Activated naive CD8-positive, alpha-beta T cell treated with anti-CD3 and anti-CD28 coated beads for 36 hours (primary cell): Measurements from ENCODE around the gene TPP2. TPM values are rescaled to one million over a fixed set of nuclear protein-coding genes. Genes with fewer than 3 reads are reported as not detected.

Experiments used
- DNase-seq: peaks from one replicate; pipeline ENCODE4 v3.0.0; 2021
- H3K27ac Mint-ChIP-seq: one replicate; pipeline ENCODE4 v1.8.0; 2022; ENCODE audit warnings: mild to moderate bottlenecking, moderate library complexity, mixed read lengths
- H3K27me3 Mint-ChIP-seq: one replicate; pipeline ENCODE4 v1.8.0; 2022; ENCODE audit warnings: mild to moderate bottlenecking, mixed read lengths
- H3K36me3 Mint-ChIP-seq: one replicate; pipeline ENCODE4 v1.8.0; 2021; ENCODE audit warnings: mild to moderate bottlenecking, mixed read lengths
- H3K4me1 Mint-ChIP-seq: one replicate; pipeline ENCODE4 v1.8.0; 2021; ENCODE audit warnings: mixed read lengths
- H3K4me3 Mint-ChIP-seq: one replicate; pipeline ENCODE4 v1.8.0; 2022; ENCODE audit warnings: mild to moderate bottlenecking, moderate library complexity, mixed read lengths
- H3K9me3 Mint-ChIP-seq: one replicate; pipeline ENCODE4 v1.8.0; 2022; ENCODE audit warnings: mixed read lengths
- total RNA-seq, 2 experiments: library from RNA; stranded (reverse); gene quantifications; one replicate each; pipeline ENCODE4 v1.2.3, GENCODE V29; 2021

The TPP2 gene
- total RNA-seq, 2 experiments from 2014 or later = 78.4 to 84.0 TPM

DNA sequence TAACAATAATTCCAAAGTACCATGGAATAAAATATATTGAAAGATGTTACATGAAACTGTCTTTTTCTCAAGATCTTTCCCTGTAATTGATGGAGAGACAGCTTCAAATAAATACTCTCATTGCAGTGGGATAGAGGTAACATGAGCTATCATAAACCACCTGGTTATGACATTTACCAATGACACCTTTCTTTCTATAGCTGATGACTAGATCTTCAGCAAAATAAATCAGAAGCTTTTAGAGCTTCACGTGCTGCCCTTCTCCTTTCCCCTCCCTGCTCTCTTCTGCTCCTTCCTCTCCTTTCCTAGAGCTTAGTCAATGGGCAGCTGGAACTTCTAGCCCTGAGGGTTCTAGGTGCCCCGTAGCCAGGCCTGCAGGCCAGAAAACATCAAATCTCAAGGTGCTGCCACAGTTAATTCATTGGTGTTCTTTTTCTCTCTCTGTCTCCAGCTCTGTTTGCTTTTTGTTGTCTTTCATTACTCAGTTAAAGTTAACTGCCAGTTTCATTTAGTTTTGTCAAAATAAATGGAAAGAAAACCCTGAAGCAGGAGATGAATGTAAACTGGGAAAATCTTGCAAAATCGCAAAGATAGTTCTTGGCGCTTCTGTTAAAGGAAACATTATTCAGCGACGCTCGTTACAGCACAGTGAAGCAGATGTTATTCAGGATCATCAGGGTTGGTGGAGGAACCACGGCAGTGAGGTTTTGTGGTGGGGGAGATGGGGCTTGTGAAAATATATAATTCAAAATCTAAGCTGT lies 106.4 kb downstream of the TPP2 start:
- Mint-ChIP-seq H3K27ac (no peak overlapping the region), H3K27me3 (peaks cover 12% of the 10 kb centered on the region), H3K36me3 (no peaks in the 10 kb centered on the region), H3K4me3 (no peak overlapping the region), H3K4me1 (no peaks in the 10 kb centered on the region), H3K9me3 (peaks cover 4% of the 10 kb centered on the region)
- no peak for DNase-seq

DNA sequence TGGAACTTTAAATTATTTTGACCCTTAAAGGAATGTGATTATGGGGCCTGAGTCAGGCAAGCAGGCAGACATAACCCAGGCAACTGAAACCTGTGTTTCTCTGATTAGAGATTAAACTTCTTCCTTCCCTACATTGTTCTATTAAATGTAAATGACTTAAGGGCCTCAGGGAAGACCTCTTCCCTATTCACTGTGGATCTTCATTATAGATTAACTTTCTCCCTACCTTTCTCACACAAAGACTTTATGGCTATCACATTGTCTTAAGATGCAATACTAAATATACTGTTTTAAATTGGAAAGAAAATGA lies 106.9 kb downstream of the TPP2 start:
- Mint-ChIP-seq H3K4me1 (no peaks in the 10 kb centered on the region), H3K27ac (no peak overlapping the region), H3K27me3 (peaks cover 7% of the 10 kb centered on the region), H3K9me3 (no peaks in the 10 kb centered on the region), H3K36me3 (no peaks in the 10 kb centered on the region), H3K4me3 (no peak overlapping the region)
- no peak for DNase-seq

DNA sequence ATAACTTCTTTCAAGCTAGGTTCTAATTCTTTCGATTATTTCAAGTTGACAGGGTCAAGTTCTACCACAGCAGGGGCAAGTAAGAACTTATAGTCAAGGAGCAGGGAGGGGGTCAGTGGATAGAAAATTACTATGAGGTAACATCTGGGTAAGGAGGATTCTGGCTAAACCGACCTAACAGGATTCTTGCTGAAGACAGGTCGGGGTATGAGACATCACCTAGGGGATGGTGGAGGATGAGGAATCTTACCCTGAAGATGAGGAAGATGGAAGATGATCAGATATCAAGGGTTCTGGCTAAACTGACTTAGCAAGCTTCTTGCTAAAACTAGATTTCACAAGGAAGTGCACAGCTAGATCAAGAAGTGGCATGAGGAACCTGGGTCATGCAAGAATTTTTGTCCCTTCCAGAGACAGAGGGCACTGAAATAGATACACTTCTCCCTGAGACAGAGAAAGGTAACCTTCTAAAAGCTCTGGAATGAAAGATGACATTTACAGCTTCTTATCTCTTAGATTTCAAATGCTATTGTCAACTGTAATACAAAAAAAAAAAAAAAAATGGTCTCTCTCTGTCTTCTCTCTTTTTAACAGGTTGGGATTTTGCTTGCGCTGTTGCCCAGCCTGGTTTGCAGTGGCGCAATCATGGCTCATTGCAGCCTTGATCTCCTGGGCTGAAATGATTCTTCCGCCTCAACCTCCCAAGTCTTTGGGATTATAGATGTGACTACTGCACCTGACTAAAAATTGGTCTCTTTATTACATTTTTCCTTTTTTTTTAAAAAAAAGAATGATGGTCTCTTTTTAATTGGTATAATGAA lies 107.7 kb downstream of the TPP2 start:
- Mint-ChIP-seq H3K27me3 (peaks cover 7% of the 10 kb centered on the region), H3K4me1 (no peaks in the 10 kb centered on the region), H3K36me3 (no peaks in the 10 kb centered on the region)

DNA sequence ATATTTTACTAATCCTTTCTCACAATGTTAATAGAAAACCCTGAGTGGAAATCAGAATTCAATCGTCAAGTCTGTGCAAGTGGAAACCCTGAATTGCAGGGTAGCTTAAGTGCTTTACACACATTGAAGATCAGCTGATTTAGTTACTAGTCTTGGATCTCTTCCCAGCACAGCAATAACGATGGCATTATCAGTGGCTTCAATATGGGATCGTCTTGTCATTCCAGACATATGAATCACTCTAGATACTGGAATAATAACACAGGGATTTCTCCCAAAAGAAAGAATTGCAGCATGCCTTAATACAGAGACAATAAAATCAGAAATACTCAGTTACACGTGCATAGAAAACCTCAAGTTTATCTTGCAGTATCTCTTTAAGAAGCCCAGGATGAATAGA lies 110.7 kb downstream of the TPP2 start:
- no peak overlapping the region for H3K4me3 Mint-ChIP-seq
- no peaks in the 10 kb centered on the region for H3K9me3 Mint-ChIP-seq
- no peaks in the 10 kb centered on the region for H3K36me3 Mint-ChIP-seq
- DNase-seq = no peak
- no peak overlapping the region for H3K27ac Mint-ChIP-seq
- no peaks in the 10 kb centered on the region for H3K4me1 Mint-ChIP-seq
- H3K27me3 Mint-ChIP-seq = peaks cover 8% of the 10 kb centered on the region

More for the DNA sequence above, 107.7 kb downstream of the TPP2 start:
- no peak for DNase-seq
- H3K27ac Mint-ChIP-seq = no peak overlapping the region
- H3K4me3 Mint-ChIP-seq = no peak overlapping the region
- H3K9me3 Mint-ChIP-seq = no peaks in the 10 kb centered on the region

DNA sequence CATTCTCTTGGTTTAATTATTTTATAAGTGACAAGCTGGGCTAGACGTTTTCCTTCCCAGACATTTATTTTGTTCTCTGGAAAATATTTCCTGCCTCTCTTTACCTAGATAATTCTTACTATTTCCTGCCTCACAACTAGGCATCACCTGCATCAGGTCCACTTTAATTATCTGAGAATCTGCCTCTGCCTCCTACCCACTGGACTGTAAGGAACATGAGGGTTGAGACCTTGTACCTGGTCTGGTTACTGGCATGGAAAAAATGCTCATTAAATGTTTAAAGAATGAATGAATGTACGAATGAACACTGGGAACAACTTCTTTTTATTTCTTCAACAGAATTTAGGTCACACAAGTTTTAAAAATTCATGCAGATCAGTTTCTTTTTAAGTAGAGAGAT lies 111.4 kb downstream of the TPP2 start:
- Mint-ChIP-seq H3K27ac (no peak overlapping the region), H3K4me3 (no peak overlapping the region), H3K27me3 (peaks cover 11% of the 10 kb centered on the region), H3K36me3 (no peaks in the 10 kb centered on the region), H3K4me1 (no peaks in the 10 kb centered on the region), H3K9me3 (no peaks in the 10 kb centered on the region)
- DNase-seq = no peak

DNA sequence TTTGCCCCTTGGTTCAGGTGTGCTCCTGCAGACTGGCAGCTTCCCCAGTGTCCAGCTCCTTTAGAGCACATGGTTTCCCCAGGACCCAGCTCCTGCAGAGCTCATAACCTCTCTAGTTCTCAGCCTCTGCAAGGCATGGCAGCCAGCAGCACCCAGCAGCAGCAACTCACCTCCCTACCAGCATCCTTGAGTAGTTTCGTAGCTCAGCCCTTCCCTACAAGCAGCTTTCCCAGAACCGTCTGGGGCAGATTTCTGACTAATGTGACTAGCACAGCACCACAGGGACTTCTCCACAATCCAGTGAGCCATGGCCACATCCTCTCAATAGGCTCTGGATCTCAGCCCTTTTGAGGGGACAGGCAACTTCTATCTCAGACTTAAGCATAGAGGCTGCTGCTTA lies 112.2 kb downstream of the TPP2 start:
- Mint-ChIP-seq H3K9me3 (no peaks in the 10 kb centered on the region), H3K27ac (no peak overlapping the region), H3K4me1 (no peaks in the 10 kb centered on the region), H3K4me3 (no peak overlapping the region), H3K27me3 (peaks cover 14% of the 10 kb centered on the region), H3K36me3 (no peaks in the 10 kb centered on the region)
- no peak for DNase-seq

DNA sequence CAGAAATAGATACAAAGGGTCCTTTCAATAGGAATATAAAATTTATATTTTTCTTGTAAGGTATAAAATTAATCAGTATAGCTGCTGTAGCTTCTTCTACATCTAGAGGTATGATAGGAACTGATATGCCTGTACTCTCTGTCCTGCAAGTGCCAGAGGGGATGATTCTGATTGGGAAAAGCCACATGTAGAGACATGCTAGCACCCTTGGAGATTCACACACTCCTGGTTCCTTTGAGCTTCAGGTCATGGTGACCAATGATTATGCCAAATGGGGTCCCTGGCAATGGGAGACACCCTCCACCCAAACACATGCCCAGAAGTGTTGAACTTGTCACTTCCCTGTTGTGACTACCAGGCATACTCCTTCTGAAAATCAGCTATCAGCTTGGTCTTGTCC lies 112.8 kb downstream of the TPP2 start:
- H3K4me1 Mint-ChIP-seq = no peaks in the 10 kb centered on the region
- no peak overlapping the region for H3K27ac Mint-ChIP-seq
- no peak for DNase-seq
- H3K9me3 Mint-ChIP-seq = no peaks in the 10 kb centered on the region
- peaks cover 14% of the 10 kb centered on the region for H3K27me3 Mint-ChIP-seq
- no peak overlapping the region for H3K4me3 Mint-ChIP-seq
- no peaks in the 10 kb centered on the region for H3K36me3 Mint-ChIP-seq

DNA sequence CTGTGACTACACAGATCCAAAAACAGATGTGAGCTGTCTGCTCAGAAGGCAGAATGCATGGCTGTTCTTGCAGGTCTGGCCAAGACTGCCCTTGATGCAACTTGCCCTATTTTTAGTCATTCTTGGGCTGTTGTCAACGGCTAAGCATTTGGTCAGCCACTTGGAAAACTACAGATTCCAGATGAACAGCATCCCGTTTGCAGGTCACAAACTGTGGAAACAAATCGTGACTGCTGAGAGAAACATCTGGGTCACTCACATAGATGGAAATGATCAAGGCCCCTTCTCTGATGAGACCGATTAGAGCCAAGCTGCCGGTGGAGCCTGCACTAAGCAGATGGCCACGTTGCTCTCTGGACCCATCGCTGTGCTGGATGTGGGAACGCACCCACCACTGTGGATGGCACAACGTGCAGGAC lies 113.5 kb downstream of the TPP2 start:
- Mint-ChIP-seq H3K4me3 (no peak overlapping the region), H3K36me3 (no peaks in the 10 kb centered on the region), H3K9me3 (no peaks in the 10 kb centered on the region), H3K27me3 (peaks cover 14% of the 10 kb centered on the region), H3K4me1 (no peaks in the 10 kb centered on the region), H3K27ac (no peak overlapping the region)
- no peak for DNase-seq

DNA sequence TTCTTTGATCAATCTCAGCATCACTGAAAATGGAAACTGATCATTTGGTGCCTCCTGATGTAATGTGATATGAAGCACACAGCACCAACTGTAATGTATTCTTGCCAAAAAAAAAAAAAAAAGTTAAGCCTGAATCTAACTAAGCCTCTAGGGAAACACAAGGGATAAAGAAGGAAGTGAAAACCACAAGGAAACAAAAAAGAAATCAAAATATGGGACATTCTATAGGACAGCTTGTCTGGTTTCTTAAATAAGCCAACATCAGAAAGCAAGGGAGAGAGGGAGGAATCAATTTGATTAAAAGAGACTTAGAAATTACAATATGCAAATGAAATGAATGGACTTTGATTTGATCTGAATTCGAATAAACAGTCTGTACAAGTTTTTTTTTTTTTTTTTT lies 118.7 kb downstream of the TPP2 start:
- DNase-seq = no peak
- Mint-ChIP-seq H3K4me3 (no peak overlapping the region), H3K27ac (no peak overlapping the region), H3K4me1 (no peaks in the 10 kb centered on the region), H3K36me3 (no peaks in the 10 kb centered on the region), H3K27me3 (peaks cover 7% of the 10 kb centered on the region), H3K9me3 (no peaks in the 10 kb centered on the region)

DNA sequence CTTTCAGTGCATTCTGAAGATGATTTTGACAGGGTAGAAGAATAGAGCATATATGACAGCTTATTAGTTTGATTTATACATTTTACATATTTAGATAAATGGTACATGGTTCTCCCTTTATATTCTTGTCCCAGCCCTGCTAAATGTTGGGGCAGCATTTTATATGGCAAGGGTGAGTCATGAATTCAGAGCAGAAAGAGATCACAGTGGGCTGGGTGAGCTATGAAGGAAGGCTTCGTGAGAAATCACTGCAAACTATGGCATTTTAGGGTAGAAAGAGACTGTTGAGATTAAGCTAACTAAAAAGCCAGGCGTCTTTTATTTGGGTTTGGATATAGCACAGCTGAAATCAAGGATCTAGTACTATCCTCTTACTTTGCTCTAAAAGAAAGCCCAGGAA lies 122.0 kb downstream of the TPP2 start:
- DNase-seq = no peak
- Mint-ChIP-seq H3K27me3 (no peaks in the 10 kb centered on the region), H3K9me3 (no peaks in the 10 kb centered on the region), H3K4me3 (no peak overlapping the region), H3K36me3 (no peaks in the 10 kb centered on the region), H3K27ac (no peak overlapping the region), H3K4me1 (no peaks in the 10 kb centered on the region)

DNA sequence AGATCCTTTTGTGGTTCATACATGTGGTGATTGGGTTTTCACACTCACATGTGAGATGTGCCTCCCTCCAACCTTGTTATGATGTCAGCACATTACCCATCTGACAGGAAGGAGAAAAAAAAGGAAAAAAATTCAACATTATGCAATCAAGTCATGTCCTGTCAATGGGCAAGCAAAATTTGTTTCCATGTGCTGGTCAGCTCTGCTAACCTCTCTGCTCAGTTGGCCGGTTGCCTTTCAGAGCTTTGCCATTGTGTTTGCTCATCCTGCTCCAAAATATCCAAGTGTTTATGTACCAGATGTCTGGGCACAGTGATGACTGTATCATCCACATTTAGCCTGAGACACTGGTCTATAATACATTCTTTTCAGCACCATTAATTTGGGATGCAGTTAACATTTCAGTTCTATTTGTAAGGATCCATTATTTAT lies 125.0 kb downstream of the TPP2 start:
- H3K27me3 Mint-ChIP-seq = peaks cover 7% of the 10 kb centered on the region
- H3K4me3 Mint-ChIP-seq = no peak overlapping the region
- no peaks in the 10 kb centered on the region for H3K9me3 Mint-ChIP-seq
- H3K4me1 Mint-ChIP-seq = no peaks in the 10 kb centered on the region
- H3K27ac Mint-ChIP-seq = no peak overlapping the region
- DNase-seq = no peak
- H3K36me3 Mint-ChIP-seq = no peaks in the 10 kb centered on the region

DNA sequence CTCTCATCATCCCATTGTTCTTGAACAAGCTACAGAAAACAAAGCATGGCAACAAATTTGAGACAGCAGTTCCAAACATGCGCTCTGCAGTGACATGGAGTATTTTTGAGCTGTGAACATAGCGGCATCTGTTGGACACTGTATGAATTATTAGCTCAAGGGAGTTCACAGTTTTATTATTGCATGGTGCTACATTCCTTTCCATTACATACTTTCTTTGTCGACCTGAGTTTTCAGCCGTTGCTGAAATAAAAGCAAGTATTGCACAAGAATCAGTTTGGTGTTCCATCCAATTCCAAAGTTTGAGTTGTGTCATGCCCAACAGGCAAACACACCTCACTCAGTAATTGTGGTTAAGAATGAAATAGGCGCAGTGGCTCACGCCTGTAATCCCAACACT lies 128.1 kb downstream of the TPP2 start:
- Mint-ChIP-seq H3K4me3 (no peak overlapping the region), H3K36me3 (no peaks in the 10 kb centered on the region), H3K27ac (no peak overlapping the region), H3K4me1 (peaks cover 3% of the 10 kb centered on the region), H3K9me3 (no peaks in the 10 kb centered on the region), H3K27me3 (peaks cover 7% of the 10 kb centered on the region)
- no peak for DNase-seq

DNA sequence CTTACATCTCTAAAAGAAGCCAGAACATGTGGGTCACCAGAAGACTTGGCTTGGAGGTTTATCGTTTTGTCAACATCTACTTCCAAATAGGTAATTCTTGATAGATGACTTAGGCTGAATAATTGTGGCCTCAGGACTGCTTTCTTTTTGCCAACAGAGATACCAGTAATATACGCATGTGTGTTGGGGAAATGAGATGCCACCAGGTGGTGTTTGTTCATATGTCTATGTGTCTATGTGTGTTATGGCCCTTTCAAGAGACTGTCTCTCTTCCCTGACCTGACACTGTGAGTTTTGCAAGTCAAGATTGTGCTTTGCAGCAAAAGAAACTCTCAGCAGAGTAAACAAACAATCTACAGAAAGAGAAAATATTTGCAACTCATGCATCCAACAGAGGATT lies 129.6 kb downstream of the TPP2 start:
- Mint-ChIP-seq H3K27me3 (peaks cover 12% of the 10 kb centered on the region), H3K27ac (no peak overlapping the region), H3K4me3 (no peak overlapping the region), H3K9me3 (no peaks in the 10 kb centered on the region), H3K4me1 (peaks cover 3% of the 10 kb centered on the region), H3K36me3 (no peaks in the 10 kb centered on the region)
- no peak for DNase-seq
